SK-N-SH (cell line): ENCODE data around the gene ZNF516. TPM values are rescaled to one million over a fixed set of nuclear protein-coding genes. Genes with fewer than 3 reads are reported as not detected.

ENCODE experiments used
- CTCF ChIA-PET: fragments of 300-600, 350-600 bp; formaldehyde crosslinking; extraction: SDS; loops from one replicate; lab custom pipeline; 2021; lab: Yijun Ruan, JAX
- POLR2A ChIA-PET: fragments of 350-600 bp; sonication (Branson Sonifier 250); formaldehyde crosslinking; extraction: SDS; loops from one replicate; lab custom pipeline; 2020; ENCODE audit warnings: antibody characterized with exemption, inconsistent platforms; lab: Yijun Ruan, JAX
- DNase-seq: peaks from one replicate; pipeline ENCODE4 v3.0.0; 2012
- H2AFZ ChIP-seq: fragments of 200-600 bp; sonication (generic); 2 replicates; pipeline ENCODE4 v1.8.1; 2016; ENCODE audit warnings: antibody characterized with exemption, mild to moderate bottlenecking, low read depth
- H3F3A ChIP-seq: fragments of 200-600 bp; sonication (generic); replicated peaks from 2 replicates; pipeline ENCODE3; 2016; ENCODE audit warnings: antibody characterized with exemption, mild to moderate bottlenecking; ENCODE audit not compliant: insufficient read depth
- H3K27ac ChIP-seq, 2 experiments: fragments of 200-500 bp in 1 of 2; fragments of 200-600 bp in 1 of 2; sonication (Bioruptor generic) in 1 of 2; sonication (generic), shearing (Covaris generic) in 1 of 2; 2 replicates each; pipeline versions ENCODE4 v1.5.1 to v1.6.1; 2014 to 2016; ENCODE audit warnings: low read depth in 2 of 2, inconsistent platforms in 1 of 2, low read length in 1 of 2, mild to moderate bottlenecking in 1 of 2, mixed read lengths in 1 of 2
- H3K27me3 ChIP-seq: fragments of 200-600 bp; sonication (generic), shearing (Covaris generic); 2 replicates; pipeline ENCODE4 v1.6.1; 2016; ENCODE audit warnings: mixed run types; ENCODE audit not compliant: insufficient read depth
- H3K36me3 ChIP-seq, 2 experiments: fragments of 200-500 bp in 1 of 2; fragments of 200-600 bp in 1 of 2; sonication (Bioruptor generic) in 1 of 2; sonication (generic) in 1 of 2; replicated peaks in 1 of 2; 2 replicates each; pipeline versions ENCODE3 to v1.5.1; 2014 to 2016; ENCODE audit warnings: low read length in 1 of 2, mild to moderate bottlenecking in 1 of 2; ENCODE audit not compliant: insufficient read depth in 2 of 2, control insufficient read depth in 1 of 2
- H3K4me1 ChIP-seq, 2 experiments: fragments of 200-500 bp in 1 of 2; fragments of 200-600 bp in 1 of 2; sonication (Bioruptor generic) in 1 of 2; sonication (generic), shearing (Covaris generic) in 1 of 2; 2 replicates each; pipeline versions ENCODE4 v1.5.1 to v1.6.1; 2014 to 2016; ENCODE audit warnings: low read depth in 1 of 2, low read length in 1 of 2, mixed run types in 1 of 2; ENCODE audit not compliant: insufficient read depth in 2 of 2, control insufficient read depth in 1 of 2
- H3K4me2 ChIP-seq: fragments of 200-600 bp; sonication (generic), shearing (Covaris generic); 2 replicates; pipeline ENCODE4 v1.6.1; 2017; ENCODE audit warnings: mixed run types
- H3K4me3 ChIP-seq, 2 experiments: fragments of 200-500 bp in 1 of 2; fragments of 200-600 bp in 1 of 2; sonication (Bioruptor generic) in 1 of 2; sonication (generic), shearing (Covaris generic) in 1 of 2; 2 replicates each; pipeline versions ENCODE4 v1.5.1 to v1.8.1; 2014 to 2016; ENCODE audit warnings: low read depth in 2 of 2, inconsistent platforms in 1 of 2, low read length in 1 of 2, mild to moderate bottlenecking in 1 of 2, mixed read lengths in 1 of 2, moderate library complexity in 1 of 2
- H3K79me2 ChIP-seq: fragments of 200-600 bp; sonication (generic); 2 replicates; pipeline ENCODE4 v1.8.1; 2017; ENCODE audit warnings: mild to moderate bottlenecking; ENCODE audit not compliant: insufficient read depth
- H3K9ac ChIP-seq: fragments of 200-600 bp; sonication (generic); 2 replicates; pipeline ENCODE4 v1.6.1; 2017; ENCODE audit warnings: mixed run types
- H3K9me2 ChIP-seq: fragments of 200-600 bp; sonication (generic); 2 replicates; pipeline ENCODE4 v1.6.1; 2017; ENCODE audit warnings: mixed run types
- H3K9me3 ChIP-seq: fragments of 200-600 bp; sonication (generic); 2 replicates; pipeline ENCODE4 v1.6.1; 2017; ENCODE audit warnings: mixed run types, mild to moderate bottlenecking, moderate library complexity
- H4K20me1 ChIP-seq: fragments of 200-600 bp; sonication (generic); 2 replicates; pipeline ENCODE4 v1.6.1; 2017; ENCODE audit warnings: mild to moderate bottlenecking, mixed run types; ENCODE audit not compliant: insufficient read depth
- CHD2 ChIP-seq: fragments of 150-350 bp; IDR thresholded peaks from 2 replicates; pipeline ENCODE4 v1.6.1; 2018; ENCODE audit warnings: low read length; ENCODE audit not compliant: partially characterized antibody
- FOSL2 ChIP-seq: IDR thresholded peaks from 2 replicates; pipeline ENCODE4 v1.4.0; 2012; ENCODE audit warnings: low read depth, mild to moderate bottlenecking, moderate library complexity, borderline replicate concordance
- FOXM1 ChIP-seq: IDR thresholded peaks from 2 replicates; pipeline ENCODE4 v1.4.0; 2012; ENCODE audit warnings: low read depth, mild to moderate bottlenecking
- GABPA ChIP-seq: IDR thresholded peaks from 2 replicates; pipeline ENCODE4 v1.4.0; 2012; ENCODE audit warnings: low read depth, mild to moderate bottlenecking
- JUND ChIP-seq: IDR thresholded peaks from 2 replicates; pipeline ENCODE4 v1.4.0; 2012
- MEF2A ChIP-seq: IDR thresholded peaks from 2 replicates; pipeline ENCODE4 v1.4.0; 2012; ENCODE audit warnings: low read depth, borderline replicate concordance
- NFIC ChIP-seq: IDR thresholded peaks from 2 replicates; pipeline ENCODE4 v1.4.0; 2012; ENCODE audit warnings: borderline replicate concordance
- POLR2AphosphoS5 ChIP-seq: IDR thresholded peaks from 2 replicates; pipeline ENCODE4 v1.6.1; 2012; ENCODE audit warnings: low read depth, low read length
- RAD21 ChIP-seq: IDR thresholded peaks from 2 replicates; pipeline ENCODE4 v1.6.1; 2012; ENCODE audit warnings: mild to moderate bottlenecking, low read length
- RCOR1 ChIP-seq: fragments of 150-350 bp; IDR thresholded peaks from 2 replicates; pipeline ENCODE4 v1.6.1; 2017; ENCODE audit warnings: antibody characterized with exemption, low read length
- RFX5 ChIP-seq: IDR thresholded peaks from 2 replicates; pipeline ENCODE4 v1.6.1; 2012; ENCODE audit warnings: mild to moderate bottlenecking, improper control_type of control experiment, low read length
- RXRA ChIP-seq: IDR thresholded peaks from 2 replicates; pipeline ENCODE4 v1.4.0; 2012; ENCODE audit warnings: low read depth, mild to moderate bottlenecking, borderline replicate concordance
- SIN3A ChIP-seq: IDR thresholded peaks from 2 replicates; pipeline ENCODE4 v1.6.1; 2012; ENCODE audit warnings: low read depth, mild to moderate bottlenecking, low read length, moderate library complexity, borderline replicate concordance
- SMC3 ChIP-seq: IDR thresholded peaks from 2 replicates; pipeline ENCODE4 v1.6.1; 2012; ENCODE audit warnings: low read depth, low read length, improper control_type of control experiment
- TCF12 ChIP-seq: IDR thresholded peaks from 2 replicates; pipeline ENCODE4 v1.4.0; 2012
- WGBS: methylation state at CpG from one replicate; pipeline ENCODE4 v1.1.6; 2017; ENCODE audit warnings: low lambda C conversion rate; 5-methylcytosine and 5-hydroxymethylcytosine counted together
- polyA plus RNA-seq, 3 experiments: library from polyadenylated mRNA; depleted of rRNA; stranded (reverse); fragments of >200 nt; gene quantifications; 2 replicates each; pipeline ENCODE4 v1.2.3, GENCODE V29; 2012
- TF ChIP-seq, protein P1 (sequence below): IDR thresholded peaks from 2 replicates; pipeline ENCODE4 v1.4.0; 2012; ENCODE audit warnings: low read depth, borderline replicate concordance
- TF ChIP-seq, protein P2 (sequence below): IDR thresholded peaks from 2 replicates; pipeline ENCODE4 v1.4.0; 2012; ENCODE audit warnings: low read depth
- TF ChIP-seq, protein P3 (sequence below): fragments of 200-600 bp; sonication (generic); IDR thresholded peaks from 2 replicates; pipeline ENCODE4 v1.6.1; 2017; ENCODE audit warnings: antibody characterized with exemption, mild to moderate bottlenecking, moderate library complexity
- TF ChIP-seq, protein P4 (sequence below): IDR thresholded peaks from 2 replicates; pipeline ENCODE4 v1.4.0; 2012; ENCODE audit warnings: low read depth, borderline replicate concordance

The ZNF516 gene
- polyA plus RNA-seq, 1 of the 3 experiments (the other 2 are of a cell fraction), result 4.4 TPM

DNA sequence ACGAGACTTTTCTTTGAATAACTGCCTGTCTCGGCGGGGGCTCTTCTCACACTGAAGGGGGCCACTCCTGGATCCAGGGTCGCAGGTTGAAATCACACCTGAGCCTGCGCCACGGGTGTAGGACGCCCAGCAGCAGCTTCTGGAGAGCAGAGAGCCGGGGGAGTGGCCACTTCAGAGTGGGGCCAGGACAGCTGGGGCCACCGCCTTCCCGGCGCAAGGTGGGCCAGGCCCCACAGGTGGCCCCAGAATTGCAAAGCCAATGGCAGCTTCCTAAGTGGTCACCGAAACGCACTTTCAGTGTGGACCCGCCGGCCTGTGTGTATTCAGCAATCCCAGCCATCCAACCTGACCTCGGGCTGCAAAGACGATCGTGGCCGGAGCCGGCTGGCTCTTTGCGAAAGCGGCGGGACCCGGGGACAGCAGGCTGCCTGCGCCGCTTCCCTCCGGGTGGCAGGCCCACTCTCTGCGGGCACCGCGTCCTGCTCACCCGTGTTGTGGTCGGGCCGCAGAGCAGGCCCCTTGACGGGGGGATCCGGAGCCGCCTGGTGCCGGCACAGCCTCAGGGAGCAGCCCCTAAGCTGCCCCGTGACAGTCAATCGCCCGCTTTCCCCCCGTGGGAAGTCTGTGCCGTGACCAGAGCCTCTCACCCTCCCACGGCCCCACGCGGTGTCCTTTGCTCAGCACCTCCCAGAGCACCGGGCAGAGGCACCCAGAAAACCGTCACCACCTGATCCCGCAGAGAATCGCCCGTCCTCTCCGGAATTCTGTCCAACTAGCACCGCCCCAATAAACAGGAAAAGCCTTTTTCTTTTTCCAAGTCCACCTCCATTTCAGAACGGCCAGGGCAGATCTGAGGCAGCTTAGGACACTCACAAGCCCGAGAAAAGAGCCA, 144.7 kb downstream of the ZNF516 start:
- H4K20me1 ChIP-seq, result no peaks in the 10 kb centered on the region
- no peaks in the 10 kb centered on the region for H3K9me2 ChIP-seq
- peaks cover 7 to 12% of the 10 kb centered on the region in 2 experiments; a peak in 3 of 4 replicates for H3K4me1 ChIP-seq
- ChIA-PET POLR2A (no interaction called here), CTCF (interaction anchor here (1.0 to 1.7 kb wide), 4 partner anchors 8 to 786 kb away, joined by 3 read pairs; no protein-coding TSS in a partner anchor)
- H3F3A ChIP-seq, result no peaks in the 10 kb centered on the region
- H3K79me2 ChIP-seq, result no peaks in the 10 kb centered on the region
- WGBS, result 82% methylated on average over 19 of the region's 54 CpGs
- no peaks in the 10 kb centered on the region for H3K9me3 ChIP-seq
- no peaks in the 10 kb centered on the region for H3K27me3 ChIP-seq
- no peak overlapping the region for H3K4me2 ChIP-seq
- no peak for DNase-seq
- no peak overlapping the region for H2AFZ ChIP-seq
- no peaks in the 10 kb centered on the region for H3K36me3 ChIP-seq
- no peak for TF ChIP-seq RXRA
- TF ChIP-seq, protein P1, sequence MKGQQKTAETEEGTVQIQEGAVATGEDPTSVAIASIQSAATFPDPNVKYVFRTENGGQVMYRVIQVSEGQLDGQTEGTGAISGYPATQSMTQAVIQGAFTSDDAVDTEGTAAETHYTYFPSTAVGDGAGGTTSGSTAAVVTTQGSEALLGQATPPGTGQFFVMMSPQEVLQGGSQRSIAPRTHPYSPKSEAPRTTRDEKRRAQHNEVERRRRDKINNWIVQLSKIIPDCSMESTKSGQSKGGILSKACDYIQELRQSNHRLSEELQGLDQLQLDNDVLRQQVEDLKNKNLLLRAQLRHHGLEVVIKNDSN, result no peak
- TF ChIP-seq FOXM1, result no peak
- TF ChIP-seq RFX5, result no peak
- TF ChIP-seq POLR2AphosphoS5, result no peak
- no peak for TF ChIP-seq TCF12
- no peak for TF ChIP-seq JUND
- no peak for TF ChIP-seq MEF2A
- TF ChIP-seq RAD21, result no peak
- TF ChIP-seq, protein P2, sequence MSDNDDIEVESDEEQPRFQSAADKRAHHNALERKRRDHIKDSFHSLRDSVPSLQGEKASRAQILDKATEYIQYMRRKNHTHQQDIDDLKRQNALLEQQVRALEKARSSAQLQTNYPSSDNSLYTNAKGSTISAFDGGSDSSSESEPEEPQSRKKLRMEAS, result no peak
- TF ChIP-seq SIN3A, result no peak
- TF ChIP-seq FOSL2, result no peak
- TF ChIP-seq NFIC, result no peak
- TF ChIP-seq, protein P3, sequence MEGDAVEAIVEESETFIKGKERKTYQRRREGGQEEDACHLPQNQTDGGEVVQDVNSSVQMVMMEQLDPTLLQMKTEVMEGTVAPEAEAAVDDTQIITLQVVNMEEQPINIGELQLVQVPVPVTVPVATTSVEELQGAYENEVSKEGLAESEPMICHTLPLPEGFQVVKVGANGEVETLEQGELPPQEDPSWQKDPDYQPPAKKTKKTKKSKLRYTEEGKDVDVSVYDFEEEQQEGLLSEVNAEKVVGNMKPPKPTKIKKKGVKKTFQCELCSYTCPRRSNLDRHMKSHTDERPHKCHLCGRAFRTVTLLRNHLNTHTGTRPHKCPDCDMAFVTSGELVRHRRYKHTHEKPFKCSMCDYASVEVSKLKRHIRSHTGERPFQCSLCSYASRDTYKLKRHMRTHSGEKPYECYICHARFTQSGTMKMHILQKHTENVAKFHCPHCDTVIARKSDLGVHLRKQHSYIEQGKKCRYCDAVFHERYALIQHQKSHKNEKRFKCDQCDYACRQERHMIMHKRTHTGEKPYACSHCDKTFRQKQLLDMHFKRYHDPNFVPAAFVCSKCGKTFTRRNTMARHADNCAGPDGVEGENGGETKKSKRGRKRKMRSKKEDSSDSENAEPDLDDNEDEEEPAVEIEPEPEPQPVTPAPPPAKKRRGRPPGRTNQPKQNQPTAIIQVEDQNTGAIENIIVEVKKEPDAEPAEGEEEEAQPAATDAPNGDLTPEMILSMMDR, result no peak
- H3K9ac ChIP-seq, result no peak overlapping the region
- H3K4me3 ChIP-seq, result no peak overlapping the region
- H3K27ac ChIP-seq, result no peak overlapping the region

DNA sequence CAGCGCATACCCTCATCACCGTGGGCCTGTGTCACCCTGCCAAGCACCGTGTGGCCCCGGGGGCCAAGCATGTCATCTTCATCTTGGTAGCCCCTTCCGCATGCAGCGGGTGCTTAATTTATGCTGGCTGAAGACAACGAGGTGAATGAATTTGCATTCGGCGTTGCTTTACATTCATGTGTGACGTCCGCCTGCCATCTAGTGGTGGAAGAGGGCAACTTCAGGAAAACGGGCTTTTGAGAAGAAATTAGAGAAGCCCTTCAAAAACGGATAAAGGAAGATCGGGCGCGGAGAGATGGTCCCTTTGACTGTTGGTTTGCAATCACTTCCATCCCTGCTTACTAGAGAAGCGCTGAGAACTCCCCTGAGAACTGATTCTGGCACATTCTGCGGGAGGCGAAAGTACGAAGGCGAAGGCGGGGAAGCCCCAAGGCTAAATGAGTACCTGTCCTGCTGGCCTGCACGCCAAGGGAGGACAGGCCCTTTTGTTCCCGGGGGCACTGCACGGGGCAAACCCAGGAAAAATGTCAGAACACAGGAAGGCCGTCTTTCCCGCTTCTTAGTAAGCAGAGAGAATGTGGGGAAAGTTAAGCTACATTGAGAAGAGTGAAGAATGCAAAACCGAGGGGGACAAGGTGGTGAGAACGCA, 145.9 kb downstream of the ZNF516 start:
- peaks cover 7 to 12% of the 10 kb centered on the region in 2 experiments; a peak in 3 of 4 replicates for H3K4me1 ChIP-seq
- no peaks in the 10 kb centered on the region for H3K9me3 ChIP-seq
- H3K27me3 ChIP-seq, result no peaks in the 10 kb centered on the region
- CTCF ChIA-PET, result interaction anchor here (0.9 to 1.7 kb wide), 7 partner anchors 9 to 1999 kb away, joined by 3 to 4 read pairs (median 3); no protein-coding TSS in a partner anchor
- H3K4me2 ChIP-seq, result no peak overlapping the region
- H3K27ac ChIP-seq, result no peak overlapping the region
- no peak overlapping the region for H3K9ac ChIP-seq
- peak; percentile 91 for TF ChIP-seq RAD21
- TF ChIP-seq RCOR1, result no peak
- TF ChIP-seq, protein P3, result peak; percentile 86
- TF ChIP-seq MEF2A, result no peak
- TF ChIP-seq GABPA, result no peak
- TF ChIP-seq, protein P4, sequence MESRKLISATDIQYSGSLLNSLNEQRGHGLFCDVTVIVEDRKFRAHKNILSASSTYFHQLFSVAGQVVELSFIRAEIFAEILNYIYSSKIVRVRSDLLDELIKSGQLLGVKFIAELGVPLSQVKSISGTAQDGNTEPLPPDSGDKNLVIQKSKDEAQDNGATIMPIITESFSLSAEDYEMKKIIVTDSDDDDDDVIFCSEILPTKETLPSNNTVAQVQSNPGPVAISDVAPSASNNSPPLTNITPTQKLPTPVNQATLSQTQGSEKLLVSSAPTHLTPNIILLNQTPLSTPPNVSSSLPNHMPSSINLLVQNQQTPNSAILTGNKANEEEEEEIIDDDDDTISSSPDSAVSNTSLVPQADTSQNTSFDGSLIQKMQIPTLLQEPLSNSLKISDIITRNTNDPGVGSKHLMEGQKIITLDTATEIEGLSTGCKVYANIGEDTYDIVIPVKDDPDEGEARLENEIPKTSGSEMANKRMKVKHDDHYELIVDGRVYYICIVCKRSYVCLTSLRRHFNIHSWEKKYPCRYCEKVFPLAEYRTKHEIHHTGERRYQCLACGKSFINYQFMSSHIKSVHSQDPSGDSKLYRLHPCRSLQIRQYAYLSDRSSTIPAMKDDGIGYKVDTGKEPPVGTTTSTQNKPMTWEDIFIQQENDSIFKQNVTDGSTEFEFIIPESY, result no peak
- peak; percentile 63 for TF ChIP-seq SMC3
- peak; percentile 31 for TF ChIP-seq CHD2
- H3K4me3 ChIP-seq, result peak overlapping the region in 1 of 2 experiments; percentile 38; a peak in 1 of 4 replicates
- no peaks in the 10 kb centered on the region for H4K20me1 ChIP-seq
- no peaks in the 10 kb centered on the region for H3K36me3 ChIP-seq
- no peak overlapping the region for H2AFZ ChIP-seq
- peak; percentile 73 for DNase-seq
- WGBS, result 29% methylated on average over 27 of the region's 29 CpGs
- POLR2A ChIA-PET, result no interaction called here
- H3F3A ChIP-seq, result no peaks in the 10 kb centered on the region
- no peaks in the 10 kb centered on the region for H3K79me2 ChIP-seq
- no peaks in the 10 kb centered on the region for H3K9me2 ChIP-seq
